ENCODE results near the gene XPOT. TPM values are rescaled to one million over a fixed set of nuclear protein-coding genes. Genes with fewer than 3 reads are reported as not detected.

XPOT gene
- polyA plus RNA-seq, 1 donor from 2014 or later, result 50.8 TPM

DNA sequence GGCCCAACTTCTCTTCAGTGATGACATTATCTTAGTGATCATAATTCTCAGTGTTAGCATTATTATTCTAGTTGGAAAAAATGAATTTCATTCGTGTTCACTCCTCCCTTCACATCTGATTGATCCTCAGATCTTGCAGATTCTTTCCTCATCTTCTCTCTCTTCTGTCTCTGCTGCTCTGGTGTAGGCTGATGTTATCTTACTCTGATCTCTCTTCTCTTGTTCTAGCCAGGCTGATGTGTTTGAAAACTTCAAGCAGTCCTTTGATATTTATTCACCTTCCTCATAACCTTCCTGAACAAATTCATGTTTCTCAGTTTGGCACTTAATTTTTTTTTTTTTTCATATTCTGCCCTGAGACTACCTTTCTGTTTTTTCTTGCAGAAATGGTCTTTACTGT is 42.1 kb downstream of the XPOT start:
- TF ChIP-seq SMC3 (conservative IDR thresholded peaks at IDR 0.05; ENCODE audit: poor library complexity) (no peak), POLR2AphosphoS5 (IDR thresholded peaks at IDR 0.05) (no peak), RAD21 (conservative IDR thresholded peaks at IDR 0.05) (no peak), TAF1 (IDR thresholded peaks at IDR 0.05; ENCODE audit: low read depth) (no peak), EP300 (conservative IDR thresholded peaks at IDR 0.05; ENCODE audit: poor library complexity, severe bottlenecking) (no peak), EZH2 (IDR thresholded peaks at IDR 0.05; ENCODE audit: borderline replicate concordance, insufficient read depth, low read length, poor library complexity, severe bottlenecking) (no peak), MXI1 (conservative IDR thresholded peaks at IDR 0.05; ENCODE audit: poor library complexity, severe bottlenecking) (no peak)
- TF ChIP-seq, protein P1, sequence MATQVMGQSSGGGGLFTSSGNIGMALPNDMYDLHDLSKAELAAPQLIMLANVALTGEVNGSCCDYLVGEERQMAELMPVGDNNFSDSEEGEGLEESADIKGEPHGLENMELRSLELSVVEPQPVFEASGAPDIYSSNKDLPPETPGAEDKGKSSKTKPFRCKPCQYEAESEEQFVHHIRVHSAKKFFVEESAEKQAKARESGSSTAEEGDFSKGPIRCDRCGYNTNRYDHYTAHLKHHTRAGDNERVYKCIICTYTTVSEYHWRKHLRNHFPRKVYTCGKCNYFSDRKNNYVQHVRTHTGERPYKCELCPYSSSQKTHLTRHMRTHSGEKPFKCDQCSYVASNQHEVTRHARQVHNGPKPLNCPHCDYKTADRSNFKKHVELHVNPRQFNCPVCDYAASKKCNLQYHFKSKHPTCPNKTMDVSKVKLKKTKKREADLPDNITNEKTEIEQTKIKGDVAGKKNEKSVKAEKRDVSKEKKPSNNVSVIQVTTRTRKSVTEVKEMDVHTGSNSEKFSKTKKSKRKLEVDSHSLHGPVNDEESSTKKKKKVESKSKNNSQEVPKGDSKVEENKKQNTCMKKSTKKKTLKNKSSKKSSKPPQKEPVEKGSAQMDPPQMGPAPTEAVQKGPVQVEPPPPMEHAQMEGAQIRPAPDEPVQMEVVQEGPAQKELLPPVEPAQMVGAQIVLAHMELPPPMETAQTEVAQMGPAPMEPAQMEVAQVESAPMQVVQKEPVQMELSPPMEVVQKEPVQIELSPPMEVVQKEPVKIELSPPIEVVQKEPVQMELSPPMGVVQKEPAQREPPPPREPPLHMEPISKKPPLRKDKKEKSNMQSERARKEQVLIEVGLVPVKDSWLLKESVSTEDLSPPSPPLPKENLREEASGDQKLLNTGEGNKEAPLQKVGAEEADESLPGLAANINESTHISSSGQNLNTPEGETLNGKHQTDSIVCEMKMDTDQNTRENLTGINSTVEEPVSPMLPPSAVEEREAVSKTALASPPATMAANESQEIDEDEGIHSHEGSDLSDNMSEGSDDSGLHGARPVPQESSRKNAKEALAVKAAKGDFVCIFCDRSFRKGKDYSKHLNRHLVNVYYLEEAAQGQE (IDR thresholded peaks at IDR 0.05; ENCODE audit: borderline replicate concordance), result no peak
- TF ChIP-seq, protein P2, sequence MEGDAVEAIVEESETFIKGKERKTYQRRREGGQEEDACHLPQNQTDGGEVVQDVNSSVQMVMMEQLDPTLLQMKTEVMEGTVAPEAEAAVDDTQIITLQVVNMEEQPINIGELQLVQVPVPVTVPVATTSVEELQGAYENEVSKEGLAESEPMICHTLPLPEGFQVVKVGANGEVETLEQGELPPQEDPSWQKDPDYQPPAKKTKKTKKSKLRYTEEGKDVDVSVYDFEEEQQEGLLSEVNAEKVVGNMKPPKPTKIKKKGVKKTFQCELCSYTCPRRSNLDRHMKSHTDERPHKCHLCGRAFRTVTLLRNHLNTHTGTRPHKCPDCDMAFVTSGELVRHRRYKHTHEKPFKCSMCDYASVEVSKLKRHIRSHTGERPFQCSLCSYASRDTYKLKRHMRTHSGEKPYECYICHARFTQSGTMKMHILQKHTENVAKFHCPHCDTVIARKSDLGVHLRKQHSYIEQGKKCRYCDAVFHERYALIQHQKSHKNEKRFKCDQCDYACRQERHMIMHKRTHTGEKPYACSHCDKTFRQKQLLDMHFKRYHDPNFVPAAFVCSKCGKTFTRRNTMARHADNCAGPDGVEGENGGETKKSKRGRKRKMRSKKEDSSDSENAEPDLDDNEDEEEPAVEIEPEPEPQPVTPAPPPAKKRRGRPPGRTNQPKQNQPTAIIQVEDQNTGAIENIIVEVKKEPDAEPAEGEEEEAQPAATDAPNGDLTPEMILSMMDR (IDR thresholded peaks at IDR 0.05; ENCODE audit: poor library complexity, severe bottlenecking), result no peak
- H3K9me3 ChIP-seq (ENCODE audit: low read length), result no peaks in the 10 kb centered on the region
- no peaks in the 10 kb centered on the region for H3K36me3 ChIP-seq (ENCODE audit: insufficient read depth, low read length)
- H4K20me1 ChIP-seq (ENCODE audit: insufficient read depth), result no peaks in the 10 kb centered on the region
- H2AFZ ChIP-seq (ENCODE audit: low read depth, low read length), result no peak overlapping the region
- no peak overlapping the region for H3K4me2 ChIP-seq (ENCODE audit: low read length)
- H3K9ac ChIP-seq (ENCODE audit: low read length), result no peak overlapping the region
- no peaks in the 10 kb centered on the region for H3K79me2 ChIP-seq (replicated peaks; ENCODE audit: insufficient read depth, low read length)
- H3K9me2 ChIP-seq (ENCODE audit: insufficient read depth, low read length), result no peaks in the 10 kb centered on the region
- H3K4me3 ChIP-seq (ENCODE audit: low read length), result no peak overlapping the region
- H3K27ac ChIP-seq (ENCODE audit: low read length), result no peak overlapping the region
- no peaks in the 10 kb centered on the region for H3F3A ChIP-seq (ENCODE audit: insufficient read depth, low read length, poor library complexity, severe bottlenecking)
- H3K27me3 ChIP-seq (ENCODE audit: insufficient read depth, low read depth, low read length), result no peaks in the 10 kb centered on the region

DNA sequence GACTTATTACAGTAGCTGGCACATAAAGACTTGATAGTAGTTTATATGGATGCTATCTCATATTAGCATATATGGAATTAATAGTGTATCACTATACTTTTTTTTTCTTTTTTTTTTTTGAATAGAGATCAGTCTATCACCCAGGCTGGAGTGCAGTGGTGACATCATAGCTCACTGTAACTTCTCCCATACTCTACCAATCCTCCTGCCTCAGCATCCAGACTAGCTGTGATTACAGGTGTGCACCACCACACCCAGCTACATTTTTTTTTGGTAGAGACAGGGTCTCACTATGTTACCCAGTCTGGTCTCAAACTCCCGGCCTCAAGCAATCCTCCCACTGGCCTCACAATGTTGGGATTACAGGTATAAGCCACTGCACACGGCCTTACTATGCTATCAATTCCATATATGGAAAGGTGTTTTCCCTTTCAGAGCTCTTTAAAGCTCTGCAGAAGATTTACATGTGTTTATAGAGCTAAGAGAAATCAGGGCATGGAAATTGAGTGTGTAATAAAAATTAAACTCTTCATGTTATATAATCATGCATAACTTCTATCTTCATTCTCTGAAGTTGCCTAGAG is 46.0 kb downstream of the XPOT start:
- H3K79me2 ChIP-seq (replicated peaks; ENCODE audit: insufficient read depth, low read length), result peaks cover 22% of the 10 kb centered on the region
- no peak for TF ChIP-seq TAF1 (IDR thresholded peaks at IDR 0.05; ENCODE audit: low read depth)
- TF ChIP-seq, protein P1 (IDR thresholded peaks at IDR 0.05; ENCODE audit: borderline replicate concordance), result no peak
- TF ChIP-seq EZH2 (IDR thresholded peaks at IDR 0.05; ENCODE audit: borderline replicate concordance, insufficient read depth, low read length, poor library complexity, severe bottlenecking), result no peak
- no peak for TF ChIP-seq POLR2AphosphoS5 (IDR thresholded peaks at IDR 0.05)
- TF ChIP-seq, protein P2 (IDR thresholded peaks at IDR 0.05; ENCODE audit: poor library complexity, severe bottlenecking), result no peak
- TF ChIP-seq RAD21 (conservative IDR thresholded peaks at IDR 0.05), result no peak
- no peak for TF ChIP-seq SMC3 (conservative IDR thresholded peaks at IDR 0.05; ENCODE audit: poor library complexity)
- no peak for TF ChIP-seq EP300 (conservative IDR thresholded peaks at IDR 0.05; ENCODE audit: poor library complexity, severe bottlenecking)
- no peak for TF ChIP-seq MXI1 (conservative IDR thresholded peaks at IDR 0.05; ENCODE audit: poor library complexity, severe bottlenecking)
- H3F3A ChIP-seq (ENCODE audit: insufficient read depth, low read length, poor library complexity, severe bottlenecking), result no peaks in the 10 kb centered on the region
- no peaks in the 10 kb centered on the region for H3K9me3 ChIP-seq (ENCODE audit: low read length)
- H3K9ac ChIP-seq (ENCODE audit: low read length), result no peak overlapping the region
- no peaks in the 10 kb centered on the region for H3K27me3 ChIP-seq (ENCODE audit: insufficient read depth, low read depth, low read length)
- H3K4me3 ChIP-seq (ENCODE audit: low read length), result no peak overlapping the region
- no peak overlapping the region for H2AFZ ChIP-seq (ENCODE audit: low read depth, low read length)
- no peak overlapping the region for H3K4me2 ChIP-seq (ENCODE audit: low read length)
- H3K36me3 ChIP-seq (ENCODE audit: insufficient read depth, low read length), result no peaks in the 10 kb centered on the region
- no peaks in the 10 kb centered on the region for H3K9me2 ChIP-seq (ENCODE audit: insufficient read depth, low read length)
- no peak overlapping the region for H3K27ac ChIP-seq (ENCODE audit: low read length)
- H4K20me1 ChIP-seq (ENCODE audit: insufficient read depth), result no peaks in the 10 kb centered on the region

All from neural cell (in vitro differentiated cells).